Right lobe of liver (tissue), 4 donors: Measurements from ENCODE around the gene TMEM120B.

Experiments
- POLR2A ChIP-seq: fragments of 450-650 bp; IDR thresholded peaks from one replicate; pipeline ENCODE4 v1.6.1; 2017; ENCODE audit warnings: antibody characterized with exemption, mild to moderate bottlenecking
- TF ChIP-seq, protein P1 (sequence below), 4 donors: fragments of 200-600 bp in 3 of 4; fragments of 450-650 bp in 1 of 4; IDR thresholded peaks; one replicate each; pipeline versions ENCODE4 v1.5.1 to v1.8.0; 2016 to 2022; ENCODE audit warnings: antibody characterized with exemption in 4 of 4, mild to moderate bottlenecking in 2 of 4
- donor health status: DM: no; HTN: no; CAD: no.
- donor health status: DM: no; HTN: no; CAD: no.
- donor health status: DM: no; HTN: yes; CAD: no.

DNA sequence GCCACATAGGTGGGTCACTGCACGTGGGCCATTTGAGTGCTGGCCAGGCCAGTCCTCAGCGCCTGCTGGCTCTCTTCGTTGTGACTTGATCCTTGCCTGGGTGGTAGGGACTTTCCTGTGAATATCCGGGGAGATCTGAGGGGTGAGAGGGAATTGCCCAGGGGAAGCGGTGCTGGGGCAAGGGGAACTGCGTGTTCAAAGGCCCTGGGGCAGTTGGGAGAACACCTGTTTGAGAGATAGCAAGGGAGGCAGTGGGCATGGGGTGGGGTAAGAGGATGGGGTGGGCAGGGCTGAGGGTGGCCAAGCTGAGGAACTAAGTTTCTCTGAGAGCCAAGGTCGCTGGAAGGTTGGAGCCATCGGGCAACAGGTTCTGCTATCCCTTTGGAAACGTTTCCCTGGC, 116.3 kb downstream of the TMEM120B start:
- no peak for TF ChIP-seq POLR2A
- TF ChIP-seq, protein P1, sequence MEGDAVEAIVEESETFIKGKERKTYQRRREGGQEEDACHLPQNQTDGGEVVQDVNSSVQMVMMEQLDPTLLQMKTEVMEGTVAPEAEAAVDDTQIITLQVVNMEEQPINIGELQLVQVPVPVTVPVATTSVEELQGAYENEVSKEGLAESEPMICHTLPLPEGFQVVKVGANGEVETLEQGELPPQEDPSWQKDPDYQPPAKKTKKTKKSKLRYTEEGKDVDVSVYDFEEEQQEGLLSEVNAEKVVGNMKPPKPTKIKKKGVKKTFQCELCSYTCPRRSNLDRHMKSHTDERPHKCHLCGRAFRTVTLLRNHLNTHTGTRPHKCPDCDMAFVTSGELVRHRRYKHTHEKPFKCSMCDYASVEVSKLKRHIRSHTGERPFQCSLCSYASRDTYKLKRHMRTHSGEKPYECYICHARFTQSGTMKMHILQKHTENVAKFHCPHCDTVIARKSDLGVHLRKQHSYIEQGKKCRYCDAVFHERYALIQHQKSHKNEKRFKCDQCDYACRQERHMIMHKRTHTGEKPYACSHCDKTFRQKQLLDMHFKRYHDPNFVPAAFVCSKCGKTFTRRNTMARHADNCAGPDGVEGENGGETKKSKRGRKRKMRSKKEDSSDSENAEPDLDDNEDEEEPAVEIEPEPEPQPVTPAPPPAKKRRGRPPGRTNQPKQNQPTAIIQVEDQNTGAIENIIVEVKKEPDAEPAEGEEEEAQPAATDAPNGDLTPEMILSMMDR (IDR thresholded peaks at IDR 0.05), result no peak
